Measurements from ENCODE around the gene FBLN2.

FBLN2 gene

GRCh38 chr3:13627681-13628080, 78.8 kb downstream of the FBLN2 start:
- DNase-seq (ENCODE audit: extremely low read depth, low read depth), result no peak
- no peak for TF ChIP-seq CTCF (IDR thresholded peaks at IDR 0.05; ENCODE audit: low read depth, low read length)

GRCh38 chr3:13628432-13628831, 79.5 kb downstream of the FBLN2 start:
- DNase-seq (ENCODE audit: extremely low read depth, low read depth), result no peak
- no peak for TF ChIP-seq CTCF (IDR thresholded peaks at IDR 0.05; ENCODE audit: low read depth, low read length)

- DNase-seq (ENCODE audit: extremely low read depth, low read depth), result no peak
- TF ChIP-seq CTCF (IDR thresholded peaks at IDR 0.05; ENCODE audit: low read depth, low read length), result no peak
Observed at GRCh38 chr3:13628841-13629551, 80.1 kb downstream of the FBLN2 start.

GRCh38 chr3:13629644-13630043, 80.7 kb downstream of the FBLN2 start:
- TF ChIP-seq CTCF (IDR thresholded peaks at IDR 0.05; ENCODE audit: low read depth, low read length), result no peak
- no peak for DNase-seq (ENCODE audit: extremely low read depth, low read depth)

GRCh38 chr3:13631256-13631655, 82.3 kb downstream of the FBLN2 start:
- no peak for DNase-seq (ENCODE audit: extremely low read depth, low read depth)
- no peak for TF ChIP-seq CTCF (IDR thresholded peaks at IDR 0.05; ENCODE audit: low read depth, low read length)

- DNase-seq (ENCODE audit: extremely low read depth, low read depth), result no peak
- no peak for TF ChIP-seq CTCF (IDR thresholded peaks at IDR 0.05; ENCODE audit: low read depth, low read length)
Observed at GRCh38 chr3:13633176-13633575, 84.3 kb downstream of the FBLN2 start.

GRCh38 chr3:13634151-13634550, 85.2 kb downstream of the FBLN2 start:
- no peak for TF ChIP-seq CTCF (IDR thresholded peaks at IDR 0.05; ENCODE audit: low read depth, low read length)
- no peak for DNase-seq (ENCODE audit: extremely low read depth, low read depth)
